Measurements from ENCODE around the gene ATP13A4.

- TF ChIP-seq EZH2phosphoT487 (IDR thresholded peaks at IDR 0.05; ENCODE audit: low read depth), result no peak
- TF ChIP-seq, protein P1, sequence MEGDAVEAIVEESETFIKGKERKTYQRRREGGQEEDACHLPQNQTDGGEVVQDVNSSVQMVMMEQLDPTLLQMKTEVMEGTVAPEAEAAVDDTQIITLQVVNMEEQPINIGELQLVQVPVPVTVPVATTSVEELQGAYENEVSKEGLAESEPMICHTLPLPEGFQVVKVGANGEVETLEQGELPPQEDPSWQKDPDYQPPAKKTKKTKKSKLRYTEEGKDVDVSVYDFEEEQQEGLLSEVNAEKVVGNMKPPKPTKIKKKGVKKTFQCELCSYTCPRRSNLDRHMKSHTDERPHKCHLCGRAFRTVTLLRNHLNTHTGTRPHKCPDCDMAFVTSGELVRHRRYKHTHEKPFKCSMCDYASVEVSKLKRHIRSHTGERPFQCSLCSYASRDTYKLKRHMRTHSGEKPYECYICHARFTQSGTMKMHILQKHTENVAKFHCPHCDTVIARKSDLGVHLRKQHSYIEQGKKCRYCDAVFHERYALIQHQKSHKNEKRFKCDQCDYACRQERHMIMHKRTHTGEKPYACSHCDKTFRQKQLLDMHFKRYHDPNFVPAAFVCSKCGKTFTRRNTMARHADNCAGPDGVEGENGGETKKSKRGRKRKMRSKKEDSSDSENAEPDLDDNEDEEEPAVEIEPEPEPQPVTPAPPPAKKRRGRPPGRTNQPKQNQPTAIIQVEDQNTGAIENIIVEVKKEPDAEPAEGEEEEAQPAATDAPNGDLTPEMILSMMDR (IDR thresholded peaks at IDR 0.05; ENCODE audit: low read depth, low read length), result no peak
These were observed 66.0 kb downstream of the ATP13A4 start for GRCh38 chr3:193488741-193489140.

Data from OCI-LY3 (cell line).